GM19467 (cell line): ENCODE measurements around the gene HSD17B7.
A peak's percentile ranks its signal among the peaks of the same experiment; 100 is the strongest.
"Not testable (repeated sequence)": the region's sequence is repeated elsewhere in the genome, so short reads cannot be mapped to it uniquely, and the experiment has no call there.

Experiments used
- ATAC-seq: cut with Tn5 transposase; IDR thresholded peaks from one replicate; pipeline ENCODE4 v1.9.1; 2021; ENCODE audit warnings: mild to moderate bottlenecking, moderate library complexity; ENCODE audit not compliant: unreplicated experiment

The HSD17B7 gene, protein sequence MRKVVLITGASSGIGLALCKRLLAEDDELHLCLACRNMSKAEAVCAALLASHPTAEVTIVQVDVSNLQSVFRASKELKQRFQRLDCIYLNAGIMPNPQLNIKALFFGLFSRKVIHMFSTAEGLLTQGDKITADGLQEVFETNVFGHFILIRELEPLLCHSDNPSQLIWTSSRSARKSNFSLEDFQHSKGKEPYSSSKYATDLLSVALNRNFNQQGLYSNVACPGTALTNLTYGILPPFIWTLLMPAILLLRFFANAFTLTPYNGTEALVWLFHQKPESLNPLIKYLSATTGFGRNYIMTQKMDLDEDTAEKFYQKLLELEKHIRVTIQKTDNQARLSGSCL

DNA sequence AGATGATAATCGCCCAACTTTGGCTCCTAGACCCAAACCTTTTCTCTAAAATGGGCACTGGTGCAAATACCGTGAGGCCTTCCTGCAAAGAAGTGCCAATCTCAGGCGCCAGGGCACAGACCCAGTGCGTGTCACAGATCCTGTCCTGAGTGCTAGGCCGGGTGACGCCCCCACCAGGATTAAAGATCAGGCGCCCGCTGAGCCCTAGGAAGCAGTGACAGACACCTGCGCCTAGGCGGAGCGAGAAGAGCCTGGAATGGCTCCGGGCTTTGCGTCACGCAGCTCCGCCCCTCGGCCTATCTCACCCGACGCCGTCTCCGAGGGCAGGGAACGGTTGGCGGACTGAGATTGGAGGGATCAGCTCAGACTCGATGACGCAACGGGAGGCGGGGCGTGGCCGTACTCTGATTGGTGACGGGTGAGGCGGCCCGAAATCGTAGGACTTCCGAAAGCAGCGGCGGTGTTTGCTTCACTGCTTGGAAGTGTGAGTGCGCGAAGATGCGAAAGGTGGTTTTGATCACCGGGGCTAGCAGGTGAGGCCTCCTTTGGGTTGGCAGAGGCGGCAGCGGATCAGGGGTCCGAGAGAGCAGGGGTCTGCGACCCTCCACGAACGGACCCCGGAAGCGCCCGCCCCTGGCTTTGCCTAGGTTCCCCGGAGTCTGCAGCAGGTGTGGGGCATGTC, at the start of gene HSD17B7:
TSS of gene HSD17B7 (plus strand) at position 400 of the 682 bp plus-strand sequence. CDS start at position 499, 99 bp downstream.
- peak; percentile 99 for ATAC-seq

DNA sequence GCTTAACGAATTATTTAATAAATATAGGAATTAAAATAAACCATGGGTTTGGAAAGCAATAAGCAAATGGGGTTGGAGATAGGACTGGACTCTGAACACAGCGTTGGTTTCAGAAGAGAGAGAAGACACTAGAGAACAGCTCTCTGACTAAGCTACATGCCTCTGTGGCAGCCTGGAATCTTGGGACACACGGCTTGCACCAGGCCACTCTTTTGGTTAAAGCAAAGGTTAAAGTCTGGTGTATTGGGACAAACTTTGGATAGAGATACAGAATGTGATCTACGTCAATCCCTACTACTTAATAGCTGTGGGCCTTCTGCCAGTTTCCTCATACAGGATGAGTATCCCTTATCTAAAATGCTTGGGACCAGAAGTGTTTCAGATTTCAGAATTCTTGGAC, 49.7 kb upstream of the HSD17B7 start:
- no peak for ATAC-seq

DNA sequence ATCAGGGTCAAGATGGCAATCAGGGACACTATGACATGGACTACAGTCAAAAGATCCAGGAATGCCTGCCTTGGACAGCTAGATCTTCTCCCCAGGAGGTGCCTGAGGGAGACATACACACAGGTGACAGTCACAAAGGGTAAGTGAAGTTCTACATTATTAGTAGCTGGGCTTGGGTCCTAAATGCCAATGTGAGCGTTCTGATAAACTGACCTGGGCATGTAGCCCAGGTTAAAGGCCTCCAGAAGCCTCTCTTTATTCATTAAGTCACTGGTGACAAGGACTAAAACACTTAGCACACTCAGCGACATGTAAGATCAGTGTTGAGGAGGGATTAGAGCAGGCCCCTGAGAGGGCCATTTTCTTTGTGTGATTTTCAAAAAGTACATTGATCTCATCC, 48.9 kb upstream of the HSD17B7 start:
- ATAC-seq, result no peak

DNA sequence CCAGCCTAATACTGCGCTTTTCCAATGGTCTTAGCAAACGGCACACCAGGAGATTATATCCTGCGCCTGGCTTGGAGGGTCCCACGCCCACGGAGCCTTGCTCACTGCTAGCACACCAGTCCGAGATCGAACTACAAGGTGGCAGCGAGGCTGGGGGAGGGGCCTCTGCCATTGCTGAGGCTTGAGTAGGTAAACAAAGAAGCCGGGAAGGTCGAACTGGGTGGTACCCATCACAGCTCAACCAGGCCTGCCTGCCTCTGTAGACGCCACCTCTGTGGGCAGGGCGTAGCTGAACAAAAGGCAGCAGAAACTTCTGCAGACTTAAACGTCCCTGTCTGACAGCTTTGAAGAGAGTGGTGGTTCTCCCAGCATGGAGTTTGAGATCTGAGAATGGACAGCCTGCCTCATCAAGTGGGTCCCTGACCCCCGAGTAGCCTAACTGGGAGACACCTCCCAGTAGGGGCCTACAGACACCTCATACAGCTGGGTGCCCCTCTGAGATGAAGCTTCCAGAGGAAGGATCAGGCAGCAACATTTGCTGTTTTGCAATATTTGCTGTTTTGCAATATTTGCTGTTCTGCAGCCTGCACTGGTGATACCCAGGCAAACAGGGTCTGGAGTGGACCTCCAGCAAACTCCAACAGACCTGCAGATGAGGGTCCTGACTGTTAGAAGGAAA, 44.1 kb upstream of the HSD17B7 start:
- not testable (repeated sequence) for ATAC-seq

DNA sequence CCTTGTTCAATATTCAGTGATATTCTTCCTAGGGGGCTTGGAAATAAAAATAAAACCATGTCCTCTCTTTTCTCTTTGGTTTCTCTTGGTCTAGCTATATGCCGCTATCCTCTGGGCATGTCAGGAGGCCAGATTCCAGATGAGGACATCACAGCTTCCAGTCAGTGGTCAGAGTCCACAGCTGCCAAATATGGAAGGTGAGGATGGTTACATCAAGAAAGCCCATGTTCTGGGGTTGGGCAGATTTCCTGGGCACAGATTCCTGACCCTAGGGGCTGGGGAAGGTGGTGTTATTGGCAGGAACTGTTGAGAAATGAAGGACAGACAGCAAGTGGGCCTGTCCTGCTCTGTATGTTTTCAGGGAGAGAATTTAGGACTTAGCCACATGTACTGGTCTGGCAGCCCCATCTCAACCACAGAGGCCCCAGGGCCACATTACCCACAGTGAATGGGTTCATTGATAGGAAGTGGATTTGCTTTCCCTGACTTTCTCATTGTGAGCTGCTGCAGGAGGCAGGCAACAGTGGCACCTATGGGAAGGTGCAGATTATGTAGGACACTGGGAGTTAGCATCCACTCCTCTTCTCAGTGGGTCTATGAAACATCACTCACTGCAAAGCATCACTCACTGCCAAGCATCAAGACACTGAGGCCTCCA, 37.4 kb upstream of the HSD17B7 start:
- ATAC-seq, result no peak

DNA sequence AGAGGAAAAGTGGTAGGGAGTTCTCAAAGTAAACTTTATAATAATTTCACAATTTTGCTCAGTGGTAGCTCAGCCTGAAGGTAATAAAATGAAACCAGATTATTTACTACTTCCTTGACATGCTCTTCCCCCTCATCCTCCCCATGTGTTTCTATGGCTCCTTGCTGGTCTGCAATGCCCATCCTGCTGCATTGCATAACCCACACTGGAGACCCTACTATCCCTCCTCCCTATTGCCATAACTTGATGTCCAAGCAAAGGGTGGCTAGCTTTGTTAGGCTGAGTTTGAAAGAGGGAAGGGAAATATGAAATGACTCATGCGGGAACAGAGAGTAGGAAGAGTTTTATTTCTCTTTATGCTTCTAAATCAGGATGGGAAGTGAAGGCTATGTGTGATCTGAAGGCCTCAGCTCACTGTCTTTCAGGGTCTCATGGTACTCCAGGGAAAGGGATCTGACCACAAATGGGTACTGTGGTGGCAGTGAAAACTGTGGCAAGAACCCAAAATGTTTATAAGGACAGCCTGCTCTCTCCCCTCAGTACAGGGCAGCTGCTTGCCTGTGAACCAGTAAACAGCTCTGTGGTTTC, 36.4 kb upstream of the HSD17B7 start:
- ATAC-seq, result no peak

DNA sequence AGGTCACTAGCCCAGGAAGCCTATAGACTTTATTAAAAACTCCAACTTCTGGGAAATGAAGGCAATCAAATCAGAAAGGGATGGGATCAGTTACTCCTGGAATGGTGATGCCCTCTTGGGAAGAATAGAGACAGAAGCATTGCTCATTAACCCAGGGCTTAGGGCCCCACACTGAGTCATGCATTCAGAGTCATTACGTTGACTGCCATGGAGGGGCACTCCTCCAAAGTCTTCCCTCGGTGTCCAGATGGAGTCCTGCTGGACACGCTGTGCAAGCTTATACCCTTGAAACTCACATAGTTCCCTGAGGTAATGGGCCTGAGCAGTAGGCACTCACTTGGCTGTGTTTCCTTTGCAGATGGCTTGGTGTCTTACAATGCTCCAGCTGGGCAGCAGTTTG, 35.2 kb upstream of the HSD17B7 start:
- ATAC-seq, result no peak

DNA sequence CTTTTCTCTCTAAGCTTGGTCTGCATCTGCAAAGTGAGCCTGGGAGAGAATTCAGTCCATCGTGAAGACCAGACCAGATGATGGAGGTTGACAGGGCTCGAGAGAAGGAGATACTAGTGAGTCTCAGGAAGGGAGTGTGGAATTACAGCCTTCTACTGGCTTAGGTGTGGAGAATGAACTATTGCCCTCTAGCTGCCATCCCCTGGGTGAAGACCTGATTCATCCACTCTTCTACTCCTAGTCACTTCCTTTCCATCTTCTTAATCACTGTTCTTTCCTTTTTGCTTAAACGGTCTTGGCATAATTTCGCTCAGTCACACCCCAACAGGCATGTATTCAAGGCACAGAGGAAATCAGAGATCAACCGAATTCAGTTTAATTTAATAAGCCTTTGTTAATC, 34.0 kb upstream of the HSD17B7 start:
- no peak for ATAC-seq

DNA sequence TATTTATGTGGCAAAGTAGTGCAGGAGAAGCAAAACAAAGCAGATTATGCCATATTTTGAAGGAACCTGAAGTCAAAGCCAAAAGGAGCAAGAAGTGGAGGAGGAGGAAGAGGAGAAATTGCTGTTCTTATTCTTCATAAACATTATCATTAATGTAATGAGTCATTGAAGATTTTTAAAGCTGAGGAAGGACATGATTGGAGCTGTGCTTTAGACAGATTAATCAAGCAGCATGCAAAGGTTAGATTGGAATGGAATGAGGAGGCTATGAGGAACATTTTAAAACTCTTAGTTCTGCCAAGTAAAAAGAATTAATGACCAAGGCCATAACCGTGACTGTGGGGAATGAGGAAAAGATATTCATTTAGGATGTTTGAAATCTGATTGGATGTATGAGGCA, 33.0 kb upstream of the HSD17B7 start:
- no peak for ATAC-seq

DNA sequence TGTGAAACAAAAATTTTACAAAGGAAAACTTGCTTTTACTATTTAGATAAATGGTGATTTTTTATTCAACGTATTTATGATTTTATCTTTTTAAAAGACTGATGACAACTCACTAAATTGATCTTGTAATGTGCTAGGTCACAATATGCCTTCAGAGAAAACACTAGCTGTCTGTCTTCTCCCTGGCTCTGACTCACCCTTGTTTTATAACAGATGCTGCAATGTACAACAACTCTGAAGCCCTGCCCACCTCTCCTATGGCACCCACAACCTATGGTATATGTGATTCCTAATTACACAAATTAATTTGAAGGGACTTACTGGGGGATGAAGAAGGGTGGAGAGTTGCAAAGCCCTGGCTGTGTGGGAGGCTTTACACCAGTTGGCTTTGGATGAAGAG, 24.7 kb upstream of the HSD17B7 start:
- no peak for ATAC-seq

DNA sequence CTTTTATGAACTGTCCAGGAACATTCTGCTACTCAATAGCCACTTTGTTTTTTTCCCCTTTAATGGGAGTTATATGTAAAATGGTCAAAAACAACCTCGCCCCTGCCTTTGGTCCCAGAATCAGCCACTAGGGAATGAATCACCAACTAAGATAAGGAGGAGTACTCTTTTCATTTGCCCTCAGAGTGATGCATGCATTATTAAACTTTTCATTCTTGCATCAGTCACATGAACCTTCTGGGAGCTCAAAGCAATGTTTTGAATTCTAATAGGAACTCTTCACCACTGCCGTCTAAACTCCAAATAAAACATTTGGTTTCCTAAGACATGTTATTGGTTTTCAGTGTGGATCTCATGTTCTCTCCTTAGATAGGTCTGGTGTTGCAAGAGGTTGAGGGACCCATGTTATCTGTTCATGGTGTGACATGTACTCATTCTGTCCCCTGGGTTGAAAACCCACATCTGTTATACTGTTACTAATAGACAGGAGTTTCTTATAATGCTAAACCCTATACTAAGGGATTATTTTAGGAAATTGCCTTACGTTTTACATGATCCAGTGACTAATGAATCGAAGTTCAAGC, 17.8 kb upstream of the HSD17B7 start:
- no peak for ATAC-seq

DNA sequence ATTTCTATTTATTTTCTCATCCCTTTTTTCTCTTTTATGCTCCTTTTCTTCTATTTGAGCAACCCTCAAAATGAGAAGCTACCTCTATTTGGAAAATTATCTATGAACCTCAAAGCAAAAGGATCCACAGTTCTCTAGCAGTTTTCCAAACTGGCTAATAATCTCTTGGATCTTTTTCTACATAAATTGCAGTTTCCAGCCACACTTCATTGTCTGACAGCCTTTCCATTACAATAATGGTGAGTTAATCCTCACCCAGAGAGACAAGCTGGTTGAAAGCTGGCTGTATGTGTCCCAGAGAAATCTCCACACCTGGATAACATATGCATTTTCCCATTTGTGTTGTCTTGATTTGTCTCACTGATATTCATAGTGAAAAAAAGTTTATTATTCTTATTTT, 16.5 kb upstream of the HSD17B7 start:
- no peak for ATAC-seq

DNA sequence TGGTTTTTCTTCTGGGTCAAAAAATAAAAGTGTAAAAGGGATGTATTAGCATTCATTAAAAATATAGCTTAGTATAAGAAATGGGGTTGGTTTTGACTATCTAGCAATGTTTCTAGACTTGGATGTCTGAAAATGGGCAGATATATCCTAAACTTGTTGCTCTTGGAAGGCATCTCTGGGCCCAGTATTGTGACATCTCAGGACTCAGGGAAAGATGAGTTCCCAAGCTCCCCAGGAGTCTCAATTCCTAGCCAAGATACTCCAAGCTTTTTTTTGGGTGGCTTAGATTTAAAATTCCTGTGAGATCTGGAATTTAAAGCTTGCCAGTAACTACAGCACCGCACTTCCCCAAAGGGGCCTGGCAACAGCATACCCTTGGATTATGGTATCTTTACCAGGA, 11.5 kb upstream of the HSD17B7 start:
- ATAC-seq, result no peak

DNA sequence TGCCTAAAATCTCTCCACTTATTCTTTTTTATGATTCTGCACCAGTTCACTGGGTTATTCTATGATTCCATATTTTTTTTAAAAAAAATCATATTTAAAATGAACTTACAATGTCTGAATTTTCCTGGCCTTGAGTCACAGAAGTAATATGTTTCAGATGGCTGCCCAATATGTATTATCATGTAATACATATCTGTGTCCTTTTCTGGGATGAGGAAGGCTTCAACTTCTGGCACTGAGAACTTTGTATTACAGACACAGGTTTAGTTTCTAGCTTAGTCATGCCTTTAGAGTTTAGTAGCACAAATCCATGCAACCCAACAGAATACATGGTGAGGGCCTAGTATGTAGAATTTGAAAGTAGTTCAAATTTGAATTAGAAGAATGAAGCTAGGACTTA, 7.8 kb upstream of the HSD17B7 start:
- no peak for ATAC-seq

DNA sequence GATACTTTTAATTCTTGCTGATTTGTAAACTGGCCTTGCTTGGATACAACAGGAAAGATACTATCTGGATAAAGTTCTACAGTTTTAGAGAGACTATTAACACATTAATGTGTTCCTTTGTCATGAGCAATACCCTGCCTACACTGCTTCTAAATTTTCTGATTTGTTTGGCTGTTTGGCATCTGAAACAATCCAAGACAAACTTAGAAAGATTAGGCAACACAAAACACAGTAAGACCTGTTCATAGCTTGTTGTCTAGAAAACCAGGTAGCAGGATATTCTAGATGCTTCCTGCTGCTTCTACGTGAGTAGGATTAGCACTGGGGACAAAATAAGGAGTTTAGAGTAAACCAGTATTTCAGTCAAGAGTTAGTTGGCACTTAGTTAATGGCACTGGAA, 5.6 kb upstream of the HSD17B7 start:
- not testable (repeated sequence) for ATAC-seq

DNA sequence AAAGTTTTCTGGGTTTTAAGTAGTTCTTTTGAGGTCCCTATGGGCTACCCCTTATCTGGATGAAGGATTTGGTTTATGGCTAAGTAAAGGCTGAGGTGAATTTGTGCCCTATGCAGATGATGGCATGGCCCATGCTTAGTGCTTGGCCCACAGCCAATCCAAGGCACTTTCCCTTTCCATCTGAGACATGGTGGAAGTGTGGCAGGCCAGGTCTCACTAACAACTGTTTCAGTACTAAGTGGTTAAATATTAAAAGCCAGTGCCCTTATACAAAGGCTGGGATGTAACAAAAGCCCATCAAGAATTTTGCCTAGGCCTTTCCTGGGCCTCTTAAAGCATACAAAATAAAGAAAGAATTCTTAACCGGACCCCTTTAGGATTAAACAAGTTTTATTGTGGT, 1.7 kb upstream of the HSD17B7 start:
- not testable (repeated sequence) for ATAC-seq

DNA sequence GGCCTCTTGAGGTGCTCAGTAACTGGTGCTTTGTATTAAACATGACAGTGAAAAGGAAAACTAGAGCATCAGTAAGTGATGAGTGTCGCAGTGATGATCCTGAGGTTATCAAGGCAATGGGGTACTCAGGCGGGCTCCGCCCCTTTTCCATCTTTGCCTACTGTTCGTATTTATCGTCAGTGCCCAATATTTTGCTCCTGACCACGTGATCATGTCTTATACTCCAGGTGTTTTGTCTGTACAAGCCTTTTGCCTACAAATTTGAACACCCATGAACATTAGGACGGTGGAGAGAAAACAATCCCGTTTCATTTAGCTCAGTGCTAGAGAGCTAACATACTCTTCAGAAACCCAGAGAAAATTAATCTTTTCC, 469 bp downstream of the HSD17B7 start:
- ATAC-seq, result peak; percentile 6

DNA sequence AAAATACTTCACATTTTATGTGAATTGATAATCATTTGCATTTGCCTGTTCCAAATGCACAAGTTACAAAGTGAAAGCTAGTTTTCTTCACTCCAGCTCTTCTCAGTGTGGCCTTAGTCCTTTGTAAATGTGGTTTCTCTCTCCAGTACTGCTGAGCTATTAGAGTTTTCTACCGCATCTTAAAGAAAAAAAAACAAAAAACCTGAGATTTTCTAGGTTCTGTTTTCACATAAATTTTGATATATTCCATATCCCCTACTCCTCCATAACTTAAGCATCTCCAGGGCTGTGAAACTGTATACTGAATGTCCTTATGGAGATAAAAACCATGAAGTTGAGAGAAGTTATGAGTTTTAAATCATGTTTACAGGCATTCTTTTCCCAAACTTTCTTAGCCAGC, 3.8 kb downstream of the HSD17B7 start:
- not testable (repeated sequence) for ATAC-seq

DNA sequence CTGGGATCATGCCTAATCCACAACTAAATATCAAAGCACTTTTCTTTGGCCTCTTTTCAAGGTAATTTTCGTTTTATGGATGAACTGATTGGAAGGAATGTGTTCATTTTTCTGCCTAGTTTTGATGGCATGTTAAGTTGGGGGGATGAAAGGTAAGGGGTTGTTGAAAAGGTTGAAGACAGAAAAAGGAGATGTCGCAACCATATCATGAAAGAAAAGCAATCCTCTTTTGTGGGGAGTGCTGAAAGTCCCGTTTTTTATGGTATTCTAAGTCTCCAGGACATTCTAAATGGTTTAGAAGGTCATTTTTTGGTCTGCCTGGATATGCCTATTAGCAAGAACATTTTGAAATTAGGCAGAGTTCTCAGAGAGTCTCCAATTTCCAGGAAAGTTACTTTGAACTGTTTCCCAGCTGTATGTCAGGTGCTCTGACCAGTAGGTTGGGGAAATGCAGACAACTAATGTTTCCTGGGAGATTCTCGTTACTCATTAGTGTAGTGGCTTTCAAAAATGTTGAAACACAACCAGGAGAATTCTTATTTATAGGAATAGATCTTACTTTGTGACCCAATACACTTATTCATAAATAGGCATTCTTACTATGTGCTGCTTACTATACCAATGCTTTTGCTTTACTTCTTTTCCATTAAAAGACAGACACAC, 6.2 kb downstream of the HSD17B7 start:
- ATAC-seq, result not testable (repeated sequence)
